CD4-positive, CD25-positive, alpha-beta regulatory T cell (primary cell): ENCODE data around the gene KCNJ16. TPM values are rescaled to one million over a fixed set of nuclear protein-coding genes. Genes with fewer than 3 reads are reported as not detected.

Source experiments
- ATAC-seq, 2 donors: fragments of 150-1000 bp; cut with Tn5 transposase; one replicate each; pipeline ENCODE4 v1.10.0; 2021; ENCODE audit warnings: low read depth in 2 of 2, moderate number of reproducible peaks in 2 of 2, moderate library complexity in 1 of 2
- DNase-seq, 3 donors: peaks; one replicate each; pipeline versions ENCODE4 v3.0.0 to v3.0.0-alpha.2; 2012 to 2022; ENCODE audit warnings: mixed read lengths in 1 of 3
- H3K27ac ChIP-seq: one replicate; pipeline ENCODE4 v1.7.0; 2013; ENCODE audit warnings: mild to moderate bottlenecking, low read length; ENCODE audit not compliant: insufficient read depth, poor library complexity, severe bottlenecking
- H3K27me3 ChIP-seq: one replicate; pipeline ENCODE4 v1.7.0; 2013; ENCODE audit warnings: low read length; ENCODE audit not compliant: control insufficient read depth, insufficient read depth
- H3K36me3 ChIP-seq: one replicate; pipeline ENCODE4 v1.7.0; 2013; ENCODE audit warnings: mild to moderate bottlenecking, low read length, moderate library complexity; ENCODE audit not compliant: control insufficient read depth, insufficient read depth
- H3K4me1 ChIP-seq: 2 replicates; pipeline ENCODE4 v1.7.0; 2013; ENCODE audit warnings: mild to moderate bottlenecking, low read length; ENCODE audit not compliant: insufficient read depth, control insufficient read depth, poor library complexity, severe bottlenecking
- H3K4me3 ChIP-seq: one replicate; pipeline ENCODE4 v1.7.0; 2013; ENCODE audit warnings: low read depth, mild to moderate bottlenecking, low read length, moderate library complexity
- H3K9me3 ChIP-seq, 2 experiments: 1 replicate in 1 of 2; 2 replicates in 1 of 2; pipeline ENCODE4 v1.7.0; 2013; ENCODE audit warnings: low read length in 2 of 2, mild to moderate bottlenecking in 1 of 2, moderate library complexity in 1 of 2; ENCODE audit not compliant: control insufficient read depth in 2 of 2
- H3K27ac Mint-ChIP-seq, 3 donors: one replicate each; pipeline ENCODE4 v1.8.0; 2020 to 2022; ENCODE audit warnings: mild to moderate bottlenecking in 3 of 3, mixed read lengths in 3 of 3, moderate library complexity in 2 of 3
- H3K27me3 Mint-ChIP-seq: one replicate; pipeline ENCODE4 v1.8.0; 2022; ENCODE audit warnings: mild to moderate bottlenecking, mixed read lengths
- H3K36me3 Mint-ChIP-seq: one replicate; pipeline ENCODE4 v1.8.0; 2020; ENCODE audit warnings: mixed read lengths
- H3K4me1 Mint-ChIP-seq, 4 donors: one replicate each; pipeline ENCODE4 v1.8.0; 2020 to 2022; ENCODE audit warnings: mixed read lengths in 4 of 4, mild to moderate bottlenecking in 1 of 4
- H3K4me3 Mint-ChIP-seq, 4 donors: one replicate each; pipeline ENCODE4 v1.8.0; 2020 to 2022; ENCODE audit warnings: mild to moderate bottlenecking in 4 of 4, mixed read lengths in 4 of 4, moderate library complexity in 3 of 4
- H3K9me3 Mint-ChIP-seq, 7 donors: one replicate each; pipeline ENCODE4 v1.8.0; 2020 to 2022; ENCODE audit warnings: mixed read lengths in 7 of 7, mild to moderate bottlenecking in 3 of 7, moderate library complexity in 2 of 7
- polyA plus RNA-seq, 4 donors: library from polyadenylated mRNA; unstranded; fragments of 300-500 nt; fragmentation: Illumina TruSeq; gene quantifications; one replicate each; pipeline ENCODE4 v1.2.3, GENCODE V29; 2021
- total RNA-seq: library from RNA; stranded (reverse); gene quantifications from one replicate; pipeline ENCODE4 v1.2.3, GENCODE V29; 2022

The KCNJ16 gene
- total and polyA plus RNA-seq, 5 donors from 2014 or later, result not detected

DNA sequence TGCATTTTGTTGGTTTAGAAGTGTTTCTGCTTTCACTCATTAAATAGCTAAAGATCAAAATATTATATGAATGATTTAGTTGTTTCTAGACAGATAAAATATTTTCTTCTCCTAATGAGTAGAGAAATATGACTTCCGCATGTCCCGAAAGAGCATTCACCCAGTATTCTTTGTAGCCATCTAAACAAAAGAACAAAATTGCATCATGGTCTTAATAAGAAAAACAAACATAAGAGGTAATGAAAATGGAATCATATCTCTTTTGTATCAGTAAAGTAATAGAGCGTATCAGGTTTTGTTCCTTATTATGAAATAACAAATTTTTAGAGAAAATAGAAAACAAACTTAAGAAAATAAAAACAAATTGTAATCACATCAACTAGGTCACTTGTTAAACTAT, 78.2 kb downstream of the KCNJ16 start:
- Histone ChIP-seq H3K27ac (no peak overlapping the region), H3K36me3 (no peaks in the 10 kb centered on the region), H3K4me3 (no peak overlapping the region), H3K27me3 (no peaks in the 10 kb centered on the region), H3K4me1 (no peaks in the 10 kb centered on the region), H3K9me3 (no peaks in the 10 kb centered on the region)
- no peak for DNase-seq
- Mint-ChIP-seq H3K9me3 (peaks cover 0 to 3% (median 0%) of the 10 kb centered on the region in 7 donors), H3K27me3 (no peaks in the 10 kb centered on the region), H3K4me1 (no peaks in the 10 kb centered on the region), H3K36me3 (no peaks in the 10 kb centered on the region), H3K27ac (no peak overlapping the region), H3K4me3 (no peak overlapping the region)
- no peak for ATAC-seq

GRCh38 chr17:70157151-70157550, 82.1 kb downstream of the KCNJ16 start:
- no peaks in the 10 kb centered on the region for H3K36me3 Mint-ChIP-seq
- H3K27ac ChIP-seq, result no peak overlapping the region
- ATAC-seq (no peak), DNase-seq (no peak)
- no peak overlapping the region for H3K4me3 ChIP-seq
- no peak overlapping the region for H3K4me3 Mint-ChIP-seq
- no peaks in the 10 kb centered on the region for H3K4me1 Mint-ChIP-seq
- H3K27ac Mint-ChIP-seq, result no peak overlapping the region
- H3K27me3 Mint-ChIP-seq, result no peaks in the 10 kb centered on the region
- H3K4me1 ChIP-seq, result no peaks in the 10 kb centered on the region
- H3K9me3 Mint-ChIP-seq, result no peaks in the 10 kb centered on the region
- no peaks in the 10 kb centered on the region for H3K27me3 ChIP-seq
- H3K36me3 ChIP-seq, result no peaks in the 10 kb centered on the region
- H3K9me3 ChIP-seq, result no peaks in the 10 kb centered on the region

DNA sequence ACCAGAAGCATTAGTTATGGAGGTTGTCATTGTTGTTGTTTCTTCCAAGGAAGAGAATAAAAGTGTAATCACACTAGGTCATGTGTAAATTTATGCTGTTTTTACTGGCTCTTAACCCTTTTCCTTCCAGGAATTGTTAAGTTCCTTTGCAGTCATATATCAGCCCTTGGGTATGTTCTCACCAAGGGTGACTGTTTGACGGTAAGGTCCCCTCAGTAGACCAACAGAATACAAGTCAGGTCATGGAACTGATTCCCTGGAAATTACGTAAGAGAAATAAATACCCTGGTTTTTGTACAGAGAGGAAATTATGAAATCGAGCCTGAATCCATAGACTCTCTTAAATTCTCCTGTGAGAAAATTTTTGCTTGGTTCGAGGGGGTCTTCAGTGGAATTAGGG, 83.2 kb downstream of the KCNJ16 start:
- H3K36me3 Mint-ChIP-seq, result no peaks in the 10 kb centered on the region
- H3K4me3 ChIP-seq, result no peak overlapping the region
- H3K9me3 Mint-ChIP-seq, result no peaks in the 10 kb centered on the region
- H3K27ac ChIP-seq, result no peak overlapping the region
- H3K9me3 ChIP-seq, result no peaks in the 10 kb centered on the region
- DNase-seq (no peak), ATAC-seq (no peak)
- no peak overlapping the region for H3K4me3 Mint-ChIP-seq
- no peaks in the 10 kb centered on the region for H3K4me1 ChIP-seq
- no peaks in the 10 kb centered on the region for H3K27me3 Mint-ChIP-seq
- H3K27me3 ChIP-seq, result no peaks in the 10 kb centered on the region
- no peaks in the 10 kb centered on the region for H3K36me3 ChIP-seq
- H3K27ac Mint-ChIP-seq, result no peak overlapping the region
- H3K4me1 Mint-ChIP-seq, result no peaks in the 10 kb centered on the region

GRCh38 chr17:70158591-70158990, 83.6 kb downstream of the KCNJ16 start:
- Histone ChIP-seq H3K9me3 (no peaks in the 10 kb centered on the region), H3K27me3 (no peaks in the 10 kb centered on the region), H3K4me1 (no peaks in the 10 kb centered on the region), H3K36me3 (no peaks in the 10 kb centered on the region), H3K4me3 (no peak overlapping the region), H3K27ac (no peak overlapping the region)
- Mint-ChIP-seq H3K4me3 (no peak overlapping the region), H3K36me3 (no peaks in the 10 kb centered on the region), H3K27ac (no peak overlapping the region), H3K4me1 (no peaks in the 10 kb centered on the region), H3K27me3 (peaks cover 2% of the 10 kb centered on the region), H3K9me3 (no peaks in the 10 kb centered on the region)
- DNase-seq, result no peak
- ATAC-seq, result no peak

DNA sequence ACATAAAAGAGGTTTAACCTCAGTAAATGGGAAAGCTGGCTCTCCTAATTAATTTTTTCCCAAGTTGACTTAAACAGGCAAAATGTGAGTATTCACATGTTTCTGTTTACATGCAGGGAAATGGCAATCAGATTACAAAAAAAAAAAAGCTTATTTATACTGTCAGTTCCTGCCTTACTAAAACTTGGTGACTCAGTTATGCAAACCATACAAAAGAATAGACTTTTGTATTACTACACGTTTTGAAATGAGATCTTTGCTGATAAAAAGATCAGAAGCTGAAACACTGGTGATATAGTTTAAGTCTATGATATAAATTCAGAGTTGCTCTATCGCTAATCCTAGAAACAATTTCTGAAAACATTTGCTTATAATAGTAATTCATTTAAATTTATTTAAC, 85.0 kb downstream of the KCNJ16 start:
- no peak for ATAC-seq
- Mint-ChIP-seq H3K9me3 (peaks cover 0 to 5% (median 0%) of the 10 kb centered on the region in 7 donors), H3K36me3 (no peaks in the 10 kb centered on the region)

DNA sequence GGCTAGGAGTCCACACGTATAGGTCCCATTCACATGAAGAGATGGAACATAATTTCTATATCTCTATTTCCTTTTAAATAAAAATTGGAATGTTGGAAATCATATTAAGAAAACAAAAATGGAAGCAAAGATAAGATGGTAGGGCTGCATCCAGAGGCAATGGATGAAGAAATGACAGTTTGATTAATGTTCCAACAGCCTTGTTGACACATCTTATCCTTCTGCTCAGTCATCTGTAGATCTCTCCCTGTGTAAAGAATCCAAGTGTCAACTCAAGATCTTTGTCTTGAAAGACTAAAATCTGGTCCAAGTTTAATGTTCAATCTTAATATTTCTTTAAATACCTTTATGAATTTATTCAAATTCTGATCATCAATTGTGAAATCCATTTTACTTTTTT, 86.5 kb downstream of the KCNJ16 start:
- H3K4me1 Mint-ChIP-seq, result no peaks in the 10 kb centered on the region
- peaks cover 0 to 6% (median 0%) of the 10 kb centered on the region in 7 donors for H3K9me3 Mint-ChIP-seq
- Histone ChIP-seq H3K27me3 (no peaks in the 10 kb centered on the region), H3K4me1 (no peaks in the 10 kb centered on the region), H3K36me3 (no peaks in the 10 kb centered on the region), H3K9me3 (no peaks in the 10 kb centered on the region), H3K27ac (no peak overlapping the region), H3K4me3 (no peak overlapping the region)
- no peaks in the 10 kb centered on the region for H3K36me3 Mint-ChIP-seq
- DNase-seq (no peak), ATAC-seq (no peak)
- peaks cover 9% of the 10 kb centered on the region for H3K27me3 Mint-ChIP-seq
- no peak overlapping the region for H3K4me3 Mint-ChIP-seq
- no peak overlapping the region for H3K27ac Mint-ChIP-seq

More for the DNA sequence above, 85.0 kb downstream of the KCNJ16 start:
- Histone ChIP-seq H3K27ac (no peak overlapping the region), H3K4me1 (no peaks in the 10 kb centered on the region), H3K36me3 (no peaks in the 10 kb centered on the region), H3K4me3 (no peak overlapping the region), H3K9me3 (no peaks in the 10 kb centered on the region), H3K27me3 (no peaks in the 10 kb centered on the region)
- H3K4me3 Mint-ChIP-seq, result no peak overlapping the region
- H3K4me1 Mint-ChIP-seq, result no peaks in the 10 kb centered on the region
- no peak for DNase-seq
- peaks cover 9% of the 10 kb centered on the region for H3K27me3 Mint-ChIP-seq
- H3K27ac Mint-ChIP-seq, result no peak overlapping the region

GRCh38 chr17:70165383-70165782, 90.4 kb downstream of the KCNJ16 start:
- DNase-seq, result no peak
- ATAC-seq, result no peak
- H3K36me3 Mint-ChIP-seq, result no peaks in the 10 kb centered on the region
- peaks cover 0 to 7% (median 0%) of the 10 kb centered on the region in 7 donors for H3K9me3 Mint-ChIP-seq
- H3K4me3 Mint-ChIP-seq, result no peak overlapping the region
- peaks cover 32% of the 10 kb centered on the region for H3K27me3 Mint-ChIP-seq
- Histone ChIP-seq H3K4me1 (no peaks in the 10 kb centered on the region), H3K36me3 (no peaks in the 10 kb centered on the region), H3K27me3 (peaks cover 14% of the 10 kb centered on the region), H3K4me3 (no peak overlapping the region), H3K9me3 (no peaks in the 10 kb centered on the region), H3K27ac (no peak overlapping the region)
- H3K4me1 Mint-ChIP-seq, result peaks cover 0 to 15% (median 10%) of the 10 kb centered on the region in 4 donors
- H3K27ac Mint-ChIP-seq, result no peak overlapping the region

DNA sequence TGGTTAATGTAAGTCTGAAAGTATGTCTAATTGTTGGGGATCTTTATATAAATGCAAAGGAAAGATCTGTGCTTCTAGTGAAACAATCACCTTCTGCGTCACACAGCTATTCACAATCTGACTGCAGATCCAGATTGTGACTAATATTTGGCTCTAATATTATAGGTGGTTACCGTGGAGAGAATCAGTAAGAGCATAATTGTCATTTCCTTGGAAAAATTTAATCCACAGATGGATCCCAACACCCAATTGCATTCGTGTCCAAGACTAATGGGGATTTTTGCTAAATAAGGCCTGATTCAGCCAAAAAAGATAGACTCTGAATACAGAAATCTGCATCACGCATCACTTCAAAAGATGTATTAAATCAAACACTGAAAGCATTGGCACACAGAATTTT, 91.6 kb downstream of the KCNJ16 start:
- Mint-ChIP-seq H3K9me3 (peaks cover 0 to 7% (median 0%) of the 10 kb centered on the region in 7 donors), H3K4me1 (peaks cover 0 to 15% (median 10%) of the 10 kb centered on the region in 4 donors), H3K27ac (no peak overlapping the region), H3K36me3 (no peaks in the 10 kb centered on the region), H3K4me3 (no peak overlapping the region), H3K27me3 (peaks cover 45% of the 10 kb centered on the region)
- ATAC-seq (no peak), DNase-seq (no peak)
- H3K27ac ChIP-seq, result no peak overlapping the region
- H3K9me3 ChIP-seq, result no peaks in the 10 kb centered on the region
- H3K36me3 ChIP-seq, result no peaks in the 10 kb centered on the region
- H3K4me3 ChIP-seq, result no peak overlapping the region
- H3K4me1 ChIP-seq, result no peaks in the 10 kb centered on the region
- peaks cover 21% of the 10 kb centered on the region for H3K27me3 ChIP-seq
